ENCODE results near the gene LLCFC1.

DNA sequence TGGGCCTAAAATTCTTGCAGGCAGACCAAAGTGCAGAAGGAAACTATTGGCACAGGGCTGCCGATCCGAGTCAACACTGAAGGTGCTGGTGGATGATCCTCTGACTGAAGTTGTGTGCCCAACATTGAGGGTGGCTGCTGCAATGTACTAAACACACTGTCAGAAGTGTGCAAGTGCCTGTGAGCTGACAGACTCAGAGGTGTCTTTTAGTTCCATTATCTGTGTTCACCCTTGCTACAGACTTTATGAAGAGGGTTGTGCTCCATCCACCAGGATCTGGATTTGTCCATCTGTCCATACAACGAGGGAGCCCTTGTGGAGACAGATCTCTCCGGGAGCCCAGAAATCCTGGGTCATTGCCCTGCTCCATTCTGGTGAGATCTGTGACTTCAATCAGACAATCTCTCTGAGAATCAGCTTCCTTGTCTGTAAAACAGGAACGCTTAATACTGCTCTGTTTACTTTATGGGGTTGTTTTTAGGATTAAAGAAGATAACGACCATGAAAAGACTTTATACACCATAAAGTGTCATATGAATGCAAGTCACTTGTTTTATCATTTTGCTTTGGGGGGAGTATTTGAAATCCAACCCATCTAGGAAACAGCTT is 44.2 kb upstream of the LLCFC1 start:
- no peak for TF ChIP-seq CTCF (IDR thresholded peaks at IDR 0.05)
- TF ChIP-seq POLR2A (IDR thresholded peaks at IDR 0.05), result no peak
